ENCODE data around the gene RUFY1. TPM values are rescaled to one million over a fixed set of nuclear protein-coding genes. Genes with fewer than 3 reads are reported as not detected.

The RUFY1 gene
- total RNA-seq, 1 experiment from 2014 or later = 45.7 TPM

DNA sequence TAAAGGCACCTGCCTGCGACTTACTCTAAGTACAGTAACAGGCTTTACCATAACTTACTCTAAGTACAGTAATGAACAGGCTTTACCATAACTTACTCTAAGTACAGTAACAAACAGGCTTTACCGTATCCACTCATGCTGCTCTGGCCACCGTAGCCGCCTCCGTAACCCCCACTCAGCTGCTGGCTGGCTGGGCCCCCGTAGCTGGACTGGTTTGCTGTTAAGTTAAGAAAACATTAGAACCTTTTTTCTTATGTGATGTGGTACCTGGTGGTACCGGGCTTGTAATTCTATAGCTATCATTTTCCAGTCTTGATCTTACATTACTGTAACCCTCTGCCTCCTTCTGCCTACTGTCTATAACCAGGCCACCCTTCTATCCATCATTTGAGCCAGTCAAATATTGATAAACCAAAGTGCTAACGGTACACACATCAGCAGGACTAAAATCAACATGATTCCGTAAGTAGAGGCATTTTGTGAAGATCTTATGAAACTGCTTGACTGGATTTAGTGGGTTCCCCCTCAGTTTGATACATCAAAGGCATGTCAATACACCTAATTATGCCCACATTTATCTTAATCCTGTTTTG, 65.7 kb downstream of the RUFY1 start:
- H3K4me2 ChIP-seq (ENCODE audit: insufficient read depth, insufficient read length, low read length) = no peak overlapping the region
- H2BK120ac ChIP-seq (ENCODE audit: low read depth, low read length, poor library complexity, severe bottlenecking) = no peak overlapping the region
- H3K4me1 Mint-ChIP-seq = peaks cover 43 to 56% of the 10 kb centered on the region in 2 experiments
- no peaks in the 10 kb centered on the region for H4K20me1 ChIP-seq (ENCODE audit: control insufficient read depth, insufficient read depth, insufficient read length)
- H3K79me2 ChIP-seq (ENCODE audit: insufficient read depth, low read length) = peaks cover 10% of the 10 kb centered on the region
- H2BK5ac ChIP-seq (ENCODE audit: insufficient read length, low read length) = no peak overlapping the region
- H3K27me3 Mint-ChIP-seq (ENCODE audit: low read depth) = no peaks in the 10 kb centered on the region
- H3K4me3 Mint-ChIP-seq = no peak overlapping the region
- no peak overlapping the region for H3T11ph ChIP-seq (ENCODE audit: low read length)
- H3K36me3 Mint-ChIP-seq (ENCODE audit: insufficient read depth in 1 of 3, low read depth in 3 of 3) = peaks cover 74 to 96% (median 88%) of the 10 kb centered on the region in 3 experiments
- H2AK5ac ChIP-seq (ENCODE audit: insufficient read length, low read length) = no peak overlapping the region
- no peak overlapping the region for H4K5ac ChIP-seq (ENCODE audit: insufficient read length, low read depth, low read length)
- no peak overlapping the region for H3K23ac ChIP-seq (ENCODE audit: insufficient read length, low read depth, low read length)
- H3K4ac ChIP-seq (ENCODE audit: low read depth, low read length) = no peak overlapping the region
- H3K18ac ChIP-seq (ENCODE audit: insufficient read length, low read depth, low read length) = no peak overlapping the region
- no CpG with 5 or more reads among the region's 9 CpGs for WGBS (ENCODE audit: extremely low coverage, insufficient read length, low lambda C conversion rate)
- no peak overlapping the region for H3K56ac ChIP-seq (ENCODE audit: insufficient read length, low read depth, low read length)
- no peak overlapping the region for H2BK12ac ChIP-seq (ENCODE audit: insufficient read length, low read depth, low read length)
- H3K14ac ChIP-seq (ENCODE audit: insufficient read depth, low read length) = no peak overlapping the region
- no peaks in the 10 kb centered on the region for H3K27me3 ChIP-seq (ENCODE audit: insufficient read depth, low read length)
- H3K79me1 ChIP-seq (ENCODE audit: insufficient read depth, low read depth, low read length, poor library complexity, severe bottlenecking) = peaks cover 10% of the 10 kb centered on the region
- H3K9me3 Mint-ChIP-seq = no peaks in the 10 kb centered on the region; a peak in 1 of 5 replicates
- peak overlapping the region in 1 of 3 experiments; percentile 88; a peak in 2 of 7 replicates for H3K27ac Mint-ChIP-seq
- H2AFZ ChIP-seq (ENCODE audit: low read length) = no peak overlapping the region
- TF ChIP-seq, protein P1, sequence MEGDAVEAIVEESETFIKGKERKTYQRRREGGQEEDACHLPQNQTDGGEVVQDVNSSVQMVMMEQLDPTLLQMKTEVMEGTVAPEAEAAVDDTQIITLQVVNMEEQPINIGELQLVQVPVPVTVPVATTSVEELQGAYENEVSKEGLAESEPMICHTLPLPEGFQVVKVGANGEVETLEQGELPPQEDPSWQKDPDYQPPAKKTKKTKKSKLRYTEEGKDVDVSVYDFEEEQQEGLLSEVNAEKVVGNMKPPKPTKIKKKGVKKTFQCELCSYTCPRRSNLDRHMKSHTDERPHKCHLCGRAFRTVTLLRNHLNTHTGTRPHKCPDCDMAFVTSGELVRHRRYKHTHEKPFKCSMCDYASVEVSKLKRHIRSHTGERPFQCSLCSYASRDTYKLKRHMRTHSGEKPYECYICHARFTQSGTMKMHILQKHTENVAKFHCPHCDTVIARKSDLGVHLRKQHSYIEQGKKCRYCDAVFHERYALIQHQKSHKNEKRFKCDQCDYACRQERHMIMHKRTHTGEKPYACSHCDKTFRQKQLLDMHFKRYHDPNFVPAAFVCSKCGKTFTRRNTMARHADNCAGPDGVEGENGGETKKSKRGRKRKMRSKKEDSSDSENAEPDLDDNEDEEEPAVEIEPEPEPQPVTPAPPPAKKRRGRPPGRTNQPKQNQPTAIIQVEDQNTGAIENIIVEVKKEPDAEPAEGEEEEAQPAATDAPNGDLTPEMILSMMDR (conservative IDR thresholded peaks at IDR 0.05) = no peak
- no peak overlapping the region for H3K9ac ChIP-seq (ENCODE audit: extremely low read depth, insufficient read length, low read length)
- DNase-seq = no peak
- no peak overlapping the region for H3K27ac ChIP-seq (ENCODE audit: insufficient read length, low read depth, low read length)
- H4K8ac ChIP-seq (replicated peaks; ENCODE audit: insufficient read length, low read depth, low read length) = no peak overlapping the region
- no peak overlapping the region for H2BK15ac ChIP-seq (ENCODE audit: low read depth, low read length)
- no peak overlapping the region for H4K91ac ChIP-seq (ENCODE audit: insufficient read length, low read depth, low read length)
- H3K9me3 ChIP-seq (ENCODE audit: control insufficient read depth, low read depth, low read length) = no peaks in the 10 kb centered on the region
- H3K4me1 ChIP-seq (ENCODE audit: insufficient read depth, low read length) = peaks cover 3% of the 10 kb centered on the region
- H2BK20ac ChIP-seq (ENCODE audit: low read depth, low read length, poor library complexity, severe bottlenecking) = no peak overlapping the region
- no peaks in the 10 kb centered on the region for H3K23me2 ChIP-seq (ENCODE audit: insufficient read length, low read depth, low read length, poor library complexity, severe bottlenecking)

Measured in H9 (cell line).